Measurements from ENCODE around the gene B4GAT1. TPM values are rescaled to one million over a fixed set of nuclear protein-coding genes. Genes with fewer than 3 reads are reported as not detected.
A peak's percentile ranks its signal among the peaks of the same experiment; 100 is the strongest.

B4GAT1 gene
- total and polyA plus RNA-seq, 2 of the 13 experiments (the other 11 are each of a cell fraction or from before 2014, with no cell fraction given) = 40.4 to 109 TPM

GRCh38 chr11:66328302-66329144 lies 18.9 kb downstream of the B4GAT1 start (continued):
- TF ChIP-seq ETS1 (CRISPR knock-in tag; IDR thresholded peaks at IDR 0.05) (no peak), HNRNPL (IDR thresholded peaks at IDR 0.05; ENCODE audit: low read depth, low read length) (no peak), CREB1 (IDR thresholded peaks at IDR 0.05) (no peak), CREB1 (CRISPR knock-in tag; IDR thresholded peaks at IDR 0.05) (no peak), ZNF205 (CRISPR knock-in tag; IDR thresholded peaks at IDR 0.05) (peak; percentile 53; the same call in 1 of the 2 replicates), BORCS8-MEF2B (CRISPR knock-in tag; IDR thresholded peaks at IDR 0.05) (peak; percentile 67; the same call in 1 of the 2 replicates), CC2D1A (CRISPR knock-in tag; IDR thresholded peaks at IDR 0.05) (no peak), ZNF3 (CRISPR knock-in tag; IDR thresholded peaks at IDR 0.05) (no peak), XBP1 (CRISPR knock-in tag; IDR thresholded peaks at IDR 0.05) (no peak), SIN3B (IDR thresholded peaks at IDR 0.05; ENCODE audit: low read length) (no peak), ZNF235 (CRISPR knock-in tag; IDR thresholded peaks at IDR 0.05; ENCODE audit: borderline replicate concordance) (no peak), ZC3H4 (CRISPR knock-in tag; IDR thresholded peaks at IDR 0.05; ENCODE audit: borderline replicate concordance) (no peak), NR2F2 (IDR thresholded peaks at IDR 0.05; ENCODE audit: borderline replicate concordance, low read depth) (no peak), ZFP1 (CRISPR knock-in tag; IDR thresholded peaks at IDR 0.05) (peak; percentile 83; the same call in 1 of the 2 replicates), HDAC2 (CRISPR knock-in tag; IDR thresholded peaks at IDR 0.05) (peak; percentile 87), RCOR2 (CRISPR knock-in tag; IDR thresholded peaks at IDR 0.05) (peak; percentile 55; the same call in 1 of the 2 replicates), TCF12 (IDR thresholded peaks at IDR 0.05) (no peak), TCF12 (CRISPR knock-in tag; IDR thresholded peaks at IDR 0.05) (no peak), ZNF292 (CRISPR knock-in tag; IDR thresholded peaks at IDR 0.05; ENCODE audit: borderline replicate concordance, low read depth) (no peak), CENPBD1 (CRISPR knock-in tag; IDR thresholded peaks at IDR 0.05; ENCODE audit: borderline replicate concordance, low read depth) (no peak), RARG (CRISPR knock-in tag; IDR thresholded peaks at IDR 0.05; ENCODE audit: low read depth) (no peak), ZNF484 (CRISPR knock-in tag; IDR thresholded peaks at IDR 0.05; ENCODE audit: borderline replicate concordance, low read depth) (no peak), ZNF788 (CRISPR knock-in tag; IDR thresholded peaks at IDR 0.05; ENCODE audit: borderline replicate concordance) (peak; percentile 62; the same call in 1 of the 2 replicates), ZSCAN12 (CRISPR knock-in tag; IDR thresholded peaks at IDR 0.05) (no peak), EP300 (IDR thresholded peaks at IDR 0.05; ENCODE audit: low read depth in 2 of 2, low read length in 2 of 2) (no peak), EP300 (CRISPR knock-in tag; IDR thresholded peaks at IDR 0.05; ENCODE audit: borderline replicate concordance) (no peak)
- TF ChIP-seq, protein P1, sequence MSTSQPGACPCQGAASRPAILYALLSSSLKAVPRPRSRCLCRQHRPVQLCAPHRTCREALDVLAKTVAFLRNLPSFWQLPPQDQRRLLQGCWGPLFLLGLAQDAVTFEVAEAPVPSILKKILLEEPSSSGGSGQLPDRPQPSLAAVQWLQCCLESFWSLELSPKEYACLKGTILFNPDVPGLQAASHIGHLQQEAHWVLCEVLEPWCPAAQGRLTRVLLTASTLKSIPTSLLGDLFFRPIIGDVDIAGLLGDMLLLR (CRISPR knock-in tag; IDR thresholded peaks at IDR 0.05) = peak; percentile 67
- TF ChIP-seq, protein P2, sequence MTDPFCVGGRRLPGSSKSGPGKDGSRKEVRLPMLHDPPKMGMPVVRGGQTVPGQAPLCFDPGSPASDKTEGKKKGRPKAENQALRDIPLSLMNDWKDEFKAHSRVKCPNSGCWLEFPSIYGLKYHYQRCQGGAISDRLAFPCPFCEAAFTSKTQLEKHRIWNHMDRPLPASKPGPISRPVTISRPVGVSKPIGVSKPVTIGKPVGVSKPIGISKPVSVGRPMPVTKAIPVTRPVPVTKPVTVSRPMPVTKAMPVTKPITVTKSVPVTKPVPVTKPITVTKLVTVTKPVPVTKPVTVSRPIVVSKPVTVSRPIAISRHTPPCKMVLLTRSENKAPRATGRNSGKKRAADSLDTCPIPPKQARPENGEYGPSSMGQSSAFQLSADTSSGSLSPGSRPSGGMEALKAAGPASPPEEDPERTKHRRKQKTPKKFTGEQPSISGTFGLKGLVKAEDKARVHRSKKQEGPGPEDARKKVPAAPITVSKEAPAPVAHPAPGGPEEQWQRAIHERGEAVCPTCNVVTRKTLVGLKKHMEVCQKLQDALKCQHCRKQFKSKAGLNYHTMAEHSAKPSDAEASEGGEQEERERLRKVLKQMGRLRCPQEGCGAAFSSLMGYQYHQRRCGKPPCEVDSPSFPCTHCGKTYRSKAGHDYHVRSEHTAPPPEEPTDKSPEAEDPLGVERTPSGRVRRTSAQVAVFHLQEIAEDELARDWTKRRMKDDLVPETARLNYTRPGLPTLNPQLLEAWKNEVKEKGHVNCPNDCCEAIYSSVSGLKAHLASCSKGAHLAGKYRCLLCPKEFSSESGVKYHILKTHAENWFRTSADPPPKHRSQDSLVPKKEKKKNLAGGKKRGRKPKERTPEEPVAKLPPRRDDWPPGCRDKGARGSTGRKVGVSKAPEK (CRISPR knock-in tag; IDR thresholded peaks at IDR 0.05; ENCODE audit: borderline replicate concordance) = no peak
